HG03025 (cell line): Measurements from ENCODE around the gene SMAD6.
"Not testable (repeated sequence)": the region's sequence is repeated elsewhere in the genome, so short reads cannot be mapped to it uniquely, and the experiment has no call there.

ENCODE experiments used
- ATAC-seq: cut with Tn5 transposase; IDR thresholded peaks from one replicate; pipeline ENCODE4 v1.9.1; 2021; ENCODE audit warnings: mild to moderate bottlenecking, moderate library complexity; ENCODE audit not compliant: unreplicated experiment, low FRiP score

The SMAD6 gene

DNA sequence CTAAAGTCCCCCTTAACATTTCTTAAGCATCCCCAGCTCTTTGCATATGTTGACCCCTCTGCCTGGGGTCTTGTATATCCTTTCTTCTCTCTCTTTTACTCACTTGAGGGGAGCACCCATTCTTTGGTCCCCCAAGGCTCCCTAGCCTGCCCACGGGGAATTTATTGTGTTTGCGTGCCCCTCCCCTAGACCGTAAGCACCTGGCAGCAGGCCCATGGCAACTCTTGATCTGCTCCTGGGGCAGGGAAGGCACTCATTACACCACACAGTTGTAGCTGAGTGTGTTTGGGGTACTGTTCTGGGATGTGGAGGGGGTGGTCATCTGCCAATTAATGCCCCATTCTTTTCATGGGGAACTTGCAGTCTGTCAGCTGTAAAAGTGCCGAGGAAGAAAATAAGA lies 27.3 kb upstream of the SMAD6 start:
- no peak for ATAC-seq

- no peak for ATAC-seq
Observed at GRCh38 chr15:66675446-66675845, 26.6 kb upstream of the SMAD6 start.

- no peak for ATAC-seq
Observed at GRCh38 chr15:66677336-66677735, 24.7 kb upstream of the SMAD6 start.

- no peak for ATAC-seq
Observed at GRCh38 chr15:66679061-66679656, 22.9 kb upstream of the SMAD6 start.

GRCh38 chr15:66679657-66680108 lies 22.4 kb upstream of the SMAD6 start:
- ATAC-seq: no peak

- no peak for ATAC-seq
Observed at GRCh38 chr15:66680502-66680901, 21.5 kb upstream of the SMAD6 start.

GRCh38 chr15:66681395-66681794 lies 20.6 kb upstream of the SMAD6 start:
- no peak for ATAC-seq

DNA sequence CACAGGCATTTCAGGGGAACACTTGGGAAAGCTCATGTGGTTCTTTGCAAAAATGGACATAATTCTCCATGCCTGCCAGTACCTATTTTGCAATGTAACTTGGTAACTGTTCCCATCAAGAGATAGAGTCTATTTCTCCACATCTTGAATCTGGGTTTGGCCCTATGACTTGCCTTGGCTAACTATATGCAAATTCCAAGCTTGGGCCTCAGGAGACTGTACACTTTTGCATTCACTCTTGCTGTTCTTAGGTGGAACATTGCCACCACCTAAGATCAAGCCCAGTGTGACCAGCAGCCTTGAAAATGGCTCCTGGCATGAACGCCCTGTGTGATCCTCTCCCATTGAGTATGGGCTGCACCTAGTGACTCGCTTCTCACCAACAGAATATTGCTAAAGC lies 19.8 kb upstream of the SMAD6 start:
- no peak for ATAC-seq

- ATAC-seq: no peak
Observed at GRCh38 chr15:66682865-66683264, 19.2 kb upstream of the SMAD6 start.

- no peak for ATAC-seq
Observed at GRCh38 chr15:66684136-66684681, 17.8 kb upstream of the SMAD6 start.

DNA sequence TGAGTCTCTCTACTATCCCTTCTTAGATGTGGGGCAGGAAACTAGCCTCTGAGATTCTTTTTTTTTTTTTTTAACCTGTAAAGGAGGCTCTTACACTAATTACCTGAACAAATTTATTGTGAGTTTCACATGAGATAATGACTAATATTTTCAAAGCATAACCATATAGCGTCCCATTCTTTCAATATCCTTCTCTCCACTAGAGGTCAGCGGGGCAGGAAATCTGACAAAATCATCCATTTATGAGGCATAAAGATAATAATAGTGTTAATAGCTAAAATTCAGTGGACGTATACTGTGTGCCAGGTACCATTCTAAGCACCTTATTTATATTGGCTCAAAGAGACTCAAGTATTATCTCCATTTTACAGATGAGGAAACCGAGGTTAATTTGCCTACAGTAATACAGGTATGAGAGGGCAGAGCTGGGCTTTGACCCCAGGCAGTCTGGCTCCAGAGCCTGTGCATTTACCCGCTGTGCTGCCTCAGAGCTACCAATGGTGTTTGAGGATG lies 16.3 kb upstream of the SMAD6 start:
- no peak for ATAC-seq

GRCh38 chr15:66690912-66691311 lies 11.1 kb upstream of the SMAD6 start:
- not testable (repeated sequence) for ATAC-seq

- no peak for ATAC-seq
Observed at GRCh38 chr15:66691727-66692126, 10.3 kb upstream of the SMAD6 start.

DNA sequence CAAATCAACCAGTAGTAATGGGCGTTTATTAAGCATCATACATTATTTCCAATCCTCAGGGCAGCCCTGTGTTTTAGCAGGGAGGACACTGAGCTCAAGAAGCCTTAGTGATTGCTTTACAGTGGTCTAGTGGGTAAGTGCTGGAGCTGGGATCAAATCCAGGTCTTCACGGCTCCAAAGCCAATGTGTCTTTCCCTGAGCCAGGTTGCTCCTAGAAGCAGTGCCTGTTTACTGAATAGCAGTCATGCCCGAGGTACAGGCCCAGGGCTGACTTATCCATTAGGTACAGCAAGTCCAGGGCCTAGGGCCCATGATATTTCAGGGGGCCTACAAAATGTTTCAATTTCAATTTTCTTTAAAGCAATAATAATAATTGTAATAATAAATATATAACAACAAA lies 9.6 kb upstream of the SMAD6 start:
- ATAC-seq: no peak

DNA sequence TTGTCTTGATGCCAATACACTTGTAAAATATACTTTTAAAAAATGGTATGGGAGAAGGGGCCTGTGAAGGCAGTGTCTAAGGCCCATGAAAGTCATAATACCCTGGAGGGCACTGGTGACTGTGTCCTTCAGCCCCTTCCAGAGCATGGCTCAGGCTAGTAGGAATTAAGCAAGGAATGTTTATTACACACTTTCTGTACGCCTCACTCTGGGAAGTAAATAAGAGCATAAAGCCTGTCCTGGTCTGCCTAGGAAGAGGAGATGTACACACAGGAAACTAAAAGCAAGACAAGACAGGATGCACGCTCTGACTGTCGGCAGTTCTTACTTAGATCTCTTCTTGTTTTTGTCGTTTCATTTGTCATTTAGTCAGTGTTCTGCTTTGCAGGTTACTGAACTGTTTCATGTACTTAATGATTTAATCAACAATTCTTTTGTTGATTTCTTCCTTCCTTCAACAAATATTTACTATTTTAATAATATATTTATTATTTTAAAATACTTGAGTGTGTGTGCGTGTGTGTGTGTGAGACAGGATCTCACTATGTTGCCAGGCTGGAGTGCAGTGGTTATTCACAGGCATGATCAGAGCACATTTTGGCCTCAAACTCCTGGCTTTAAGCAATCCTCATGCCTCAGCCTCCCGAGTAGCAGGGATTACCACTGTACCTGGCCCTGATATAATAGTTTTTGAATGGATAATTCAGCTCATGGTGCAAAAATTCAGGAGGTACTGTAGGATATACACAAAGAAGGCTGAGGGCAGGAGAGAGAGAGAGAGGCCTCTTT lies 9.0 kb upstream of the SMAD6 start:
- no peak for ATAC-seq

- ATAC-seq: no peak
Observed at GRCh38 chr15:66696770-66697169, 5.3 kb upstream of the SMAD6 start.

GRCh38 chr15:66698318-66698961 lies 3.6 kb upstream of the SMAD6 start:
- no peak for ATAC-seq

- no peak for ATAC-seq
Observed at GRCh38 chr15:66698971-66699370, 3.1 kb upstream of the SMAD6 start.

- no peak for ATAC-seq
Observed at GRCh38 chr15:66700412-66700801, 1.6 kb upstream of the SMAD6 start.

- ATAC-seq: peak; percentile 60
Observed at GRCh38 chr15:66700802-66701421, 1.1 kb upstream of the SMAD6 start.
